Sigmoid colon (tissue), 7 donors: ENCODE measurements around the gene LATS2. TPM values are rescaled to one million over a fixed set of nuclear protein-coding genes. Genes with fewer than 3 reads are reported as not detected.

Experiments
- DNase-seq: peaks from one replicate; pipeline ENCODE4 v3.0.0-alpha.2; 2019
- H3K27ac ChIP-seq, 4 donors: fragments of 200-600 bp; sonication (generic); one replicate each; pipeline ENCODE4 v1.5.1; 2016 to 2019; ENCODE audit warnings: mild to moderate bottlenecking in 1 of 4
- H3K27me3 ChIP-seq, 3 donors: fragments of 200-600 bp; sonication (generic); one replicate each; pipeline ENCODE4 v1.5.1; 2019; ENCODE audit warnings: mild to moderate bottlenecking in 1 of 3
- H3K36me3 ChIP-seq, 4 donors: fragments of 200-600 bp; sonication (generic); one replicate each; pipeline ENCODE4 v1.5.1; 2016 to 2019
- H3K4me1 ChIP-seq, 4 donors: fragments of 200-600 bp; sonication (generic); one replicate each; pipeline ENCODE4 v1.5.1; 2017 to 2019
- H3K4me3 ChIP-seq, 4 donors: fragments of 200-600 bp; sonication (generic); one replicate each; pipeline ENCODE4 v1.5.1; 2017 to 2019; ENCODE audit warnings: mild to moderate bottlenecking in 2 of 4, moderate library complexity in 1 of 4
- H3K9me3 ChIP-seq, 4 donors: fragments of 200-600 bp in 3 of 4; sonication (generic) in 3 of 4; one replicate each; pipeline versions ENCODE4 v1.5.1 to v1.6.1; 2013 to 2019
- CTCF ChIP-seq, 4 experiments: fragments of 450-650 bp in 3 of 4; fragments of 200-600 bp in 1 of 4; IDR thresholded peaks; one replicate each; pipeline ENCODE4 v1.5.1; 2016 to 2019; ENCODE audit warnings: antibody characterized with exemption in 4 of 4, mild to moderate bottlenecking in 3 of 4, moderate library complexity in 2 of 4
- EP300 ChIP-seq, 4 donors: sonication (generic); formaldehyde crosslinking; IDR thresholded peaks; one replicate each; pipeline ENCODE4 v1.6.1; 2017; ENCODE audit warnings: antibody characterized with exemption in 4 of 4
- POLR2A ChIP-seq, 2 donors: fragments of 450-650 bp; IDR thresholded peaks; one replicate each; pipeline ENCODE4 v1.6.1; 2016; ENCODE audit warnings: antibody characterized with exemption in 2 of 2, mild to moderate bottlenecking in 2 of 2, moderate library complexity in 2 of 2
- POLR2AphosphoS5 ChIP-seq, 4 donors: sonication (generic); formaldehyde crosslinking; IDR thresholded peaks; one replicate each; pipeline ENCODE4 v1.6.1; 2017; ENCODE audit warnings: antibody characterized with exemption in 4 of 4
- WGBS, 2 donors: extraction: QIAGEN DNeasy Blood & Tissue Kit; methylation state at CpG; one replicate each; pipeline ENCODE4 v1.1.7; 2013; 5-methylcytosine and 5-hydroxymethylcytosine counted together
- intact Hi-C: fragments of 100-400 bp; cut with DNase I; formaldehyde crosslinking; loops from one replicate; pipeline ENCODE4 v1.15.1; 2023
- polyA plus RNA-seq, 3 donors: library from polyadenylated mRNA; stranded (reverse); fragments of 200-250 nt; gene quantifications; one replicate each; pipeline ENCODE4 v1.2.3, GENCODE V29; 2013
- total RNA-seq, 4 donors: library from RNA; depleted of rRNA; stranded (reverse); fragments of >200 nt; gene quantifications; one replicate each; pipeline ENCODE4 v1.1.0, GENCODE V29; 2016
- donor health status: healthy with polysubstance abuse.
- donor health status: Bipolar disorder and iron deficiency.
- donor health status: healthy.

Gene LATS2
- total and polyA plus RNA-seq, 7 donors = 3.7 to 45.5 (median 21.8) TPM

GRCh38 chr13:20974981-20975585, 86.3 kb downstream of the LATS2 start:
- DNase-seq = no peak
- no peaks in the 10 kb centered on the region for H3K4me1 ChIP-seq
- H3K9me3 ChIP-seq = no peaks in the 10 kb centered on the region
- peaks cover 21 to 72% (median 36%) of the 10 kb centered on the region in 4 donors for H3K36me3 ChIP-seq
- TF ChIP-seq POLR2A (IDR thresholded peaks at IDR 0.05) (no peak), EP300 (IDR thresholded peaks at IDR 0.05) (no peak), CTCF (IDR thresholded peaks at IDR 0.05) (no peak), POLR2AphosphoS5 (IDR thresholded peaks at IDR 0.05) (no peak)
- H3K27ac ChIP-seq = no peak overlapping the region
- intact Hi-C loops = no loop called here
- 95% methylated on average over 20 of the region's 20 CpGs for WGBS, 2 donors
- H3K4me3 ChIP-seq = no peak overlapping the region
- H3K27me3 ChIP-seq = no peaks in the 10 kb centered on the region

- WGBS, 2 donors = 93% methylated on average over 8 of the region's 8 CpGs
- no peak for DNase-seq
- H3K27ac ChIP-seq = no peak overlapping the region
- H3K27me3 ChIP-seq = no peaks in the 10 kb centered on the region
- intact Hi-C loops = no loop called here
- H3K36me3 ChIP-seq = peaks cover 18 to 61% (median 29%) of the 10 kb centered on the region in 4 donors
- no peaks in the 10 kb centered on the region for H3K4me1 ChIP-seq
- no peak for TF ChIP-seq POLR2AphosphoS5 (IDR thresholded peaks at IDR 0.05)
- no peak for TF ChIP-seq POLR2A (IDR thresholded peaks at IDR 0.05)
- TF ChIP-seq EP300 (IDR thresholded peaks at IDR 0.05) = no peak
- TF ChIP-seq CTCF (IDR thresholded peaks at IDR 0.05) = no peak
- no peaks in the 10 kb centered on the region for H3K9me3 ChIP-seq
- H3K4me3 ChIP-seq = no peak overlapping the region
Measured at GRCh38 chr13:20973886-20974425, 87.4 kb downstream of the LATS2 start.

GRCh38 chr13:20972731-20973130, 88.7 kb downstream of the LATS2 start:
- H3K4me1 ChIP-seq = no peaks in the 10 kb centered on the region
- intact Hi-C loops = no loop called here
- no peak for DNase-seq
- H3K4me3 ChIP-seq = no peak overlapping the region
- no peaks in the 10 kb centered on the region for H3K27me3 ChIP-seq
- no peaks in the 10 kb centered on the region for H3K9me3 ChIP-seq
- no peak overlapping the region for H3K27ac ChIP-seq
- peaks cover 7 to 50% (median 25%) of the 10 kb centered on the region in 4 donors for H3K36me3 ChIP-seq
- 94 to 96% methylated on average over 2 of the region's 2 CpGs for WGBS, 2 donors
- TF ChIP-seq EP300 (IDR thresholded peaks at IDR 0.05) (no peak), POLR2AphosphoS5 (IDR thresholded peaks at IDR 0.05) (no peak)

GRCh38 chr13:20969182-20969581, 92.2 kb downstream of the LATS2 start:
- intact Hi-C loops = no loop called here
- Histone ChIP-seq H3K4me1 (no peaks in the 10 kb centered on the region), H3K4me3 (no peak overlapping the region), H3K36me3 (peaks cover under 1 to 18% (median 8%) of the 10 kb centered on the region in 4 donors), H3K27me3 (no peaks in the 10 kb centered on the region), H3K9me3 (no peaks in the 10 kb centered on the region), H3K27ac (no peak overlapping the region)
- WGBS, 2 donors = 70% methylated on average over 1 of the region's 1 CpG
- no peak for DNase-seq
- TF ChIP-seq POLR2AphosphoS5 (IDR thresholded peaks at IDR 0.05) (no peak), CTCF (IDR thresholded peaks at IDR 0.05) (no peak), POLR2A (IDR thresholded peaks at IDR 0.05) (no peak), EP300 (IDR thresholded peaks at IDR 0.05) (no peak)

GRCh38 chr13:20968745-20969144, 92.6 kb downstream of the LATS2 start:
- 51 to 63% methylated on average over 2 of the region's 2 CpGs for WGBS, 2 donors
- Histone ChIP-seq H3K4me1 (no peaks in the 10 kb centered on the region), H3K27ac (no peak overlapping the region), H3K9me3 (no peaks in the 10 kb centered on the region), H3K27me3 (no peaks in the 10 kb centered on the region), H3K36me3 (peaks cover 0 to 13% (median 5%) of the 10 kb centered on the region in 4 donors), H3K4me3 (no peak overlapping the region)
- DNase-seq = no peak
- TF ChIP-seq POLR2AphosphoS5 (IDR thresholded peaks at IDR 0.05) = no peak
- no peak for TF ChIP-seq POLR2A (IDR thresholded peaks at IDR 0.05)
- TF ChIP-seq EP300 (IDR thresholded peaks at IDR 0.05) = no peak
- no peak for TF ChIP-seq CTCF (IDR thresholded peaks at IDR 0.05)
- intact Hi-C loops = no loop called here
